HAP-1 (cell line): ENCODE results near the gene ZCCHC7.
"Not testable (repeated sequence)": the region's sequence is repeated elsewhere in the genome, so short reads cannot be mapped to it uniquely, and the experiment has no call there.

Experiments
- DNase-seq, 2 experiments: peaks; one replicate each; pipeline ENCODE4 v3.0.0-alpha.2; 2016 to 2020; ENCODE audit warnings: low spot score in 2 of 2
- H3K27me3 ChIP-seq: fragments of 250-450 bp; sonication (Bioruptor Pico); 2 replicates; pipeline ENCODE4 v1.5.1; 2020; ENCODE audit warnings: low read depth, mild to moderate bottlenecking, moderate library complexity
- H3K36me3 ChIP-seq: fragments of 250-450 bp; sonication (Bioruptor Pico); replicated peaks from 2 replicates; pipeline ENCODE4 v1.5.1; 2020; ENCODE audit warnings: mild to moderate bottlenecking
- H3K4me1 ChIP-seq: fragments of 250-450 bp; sonication (Bioruptor Pico); 2 replicates; pipeline ENCODE4 v1.5.1; 2020; ENCODE audit warnings: mild to moderate bottlenecking
- H3K4me3 ChIP-seq: fragments of 250-450 bp; sonication (Bioruptor Pico); 2 replicates; pipeline ENCODE4 v1.5.1; 2020; ENCODE audit warnings: mild to moderate bottlenecking, moderate library complexity
- H3K9me3 ChIP-seq: fragments of 250-450 bp; sonication (Bioruptor Pico); 2 replicates; pipeline ENCODE4 v1.5.1; 2020; ENCODE audit warnings: mild to moderate bottlenecking, moderate library complexity
- in situ Hi-C: fragments of 300-500 bp; cut with MboI; formaldehyde crosslinking; loops from 3 replicates; pipeline ENCODE4 v1.14.3; 2020; ENCODE audit warnings: low sequenced_read_pairs, inconsistent platforms, mixed read lengths

ZCCHC7 gene

DNA sequence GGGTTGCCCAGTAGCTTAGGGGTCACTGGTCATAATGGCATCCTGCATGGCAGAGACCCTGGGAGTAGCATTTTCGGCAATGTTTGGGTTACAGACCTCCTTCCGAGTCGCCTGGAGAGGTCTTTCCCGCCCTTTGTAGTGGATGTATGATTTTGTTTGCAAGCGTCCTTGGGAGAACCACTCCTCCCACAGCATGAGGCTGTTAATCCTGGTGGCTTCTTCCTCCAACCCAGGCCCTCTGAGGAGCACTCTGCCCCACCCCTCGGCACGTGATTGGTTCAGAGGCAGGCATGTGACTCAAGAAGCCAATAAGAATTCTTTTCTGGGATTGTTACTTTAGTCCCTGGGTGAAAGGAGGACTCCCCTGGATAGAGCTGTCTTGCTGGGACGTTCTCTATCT, 271.9 kb downstream of the ZCCHC7 start:
- in situ Hi-C loops: no loop called here
- Histone ChIP-seq H3K4me3 (no peak overlapping the region), H3K4me1 (no peaks in the 10 kb centered on the region), H3K27me3 (no peaks in the 10 kb centered on the region), H3K9me3 (no peaks in the 10 kb centered on the region), H3K36me3 (no peaks in the 10 kb centered on the region)
- peak in 1 of 2 experiments; percentile 44 for DNase-seq

GRCh38 chr9:37395229-37395628, 274.9 kb downstream of the ZCCHC7 start:
- no peak for DNase-seq
- Histone ChIP-seq H3K4me3 (no peak overlapping the region), H3K4me1 (no peaks in the 10 kb centered on the region), H3K27me3 (no peaks in the 10 kb centered on the region), H3K36me3 (no peaks in the 10 kb centered on the region), H3K9me3 (no peaks in the 10 kb centered on the region; the same call in 1 of the 2 replicates)
- in situ Hi-C loops: no loop called here

- in situ Hi-C loops: no loop called here
- H3K9me3 ChIP-seq: no peaks in the 10 kb centered on the region; the same call in 1 of the 2 replicates
- no peak for DNase-seq
- H3K4me1 ChIP-seq: no peaks in the 10 kb centered on the region
- H3K36me3 ChIP-seq: no peaks in the 10 kb centered on the region
- H3K4me3 ChIP-seq: no peak overlapping the region
- H3K27me3 ChIP-seq: no peaks in the 10 kb centered on the region
These were observed 275.3 kb downstream of the ZCCHC7 start for GRCh38 chr9:37395663-37396062.

- in situ Hi-C loops, H3K9me3 ChIP-seq, H3K36me3 ChIP-seq, DNase-seq, H3K27me3 ChIP-seq, H3K4me3 ChIP-seq, H3K4me1 ChIP-seq: not testable (repeated sequence)
These were observed 277.6 kb downstream of the ZCCHC7 start for GRCh38 chr9:37397948-37398347.

DNA sequence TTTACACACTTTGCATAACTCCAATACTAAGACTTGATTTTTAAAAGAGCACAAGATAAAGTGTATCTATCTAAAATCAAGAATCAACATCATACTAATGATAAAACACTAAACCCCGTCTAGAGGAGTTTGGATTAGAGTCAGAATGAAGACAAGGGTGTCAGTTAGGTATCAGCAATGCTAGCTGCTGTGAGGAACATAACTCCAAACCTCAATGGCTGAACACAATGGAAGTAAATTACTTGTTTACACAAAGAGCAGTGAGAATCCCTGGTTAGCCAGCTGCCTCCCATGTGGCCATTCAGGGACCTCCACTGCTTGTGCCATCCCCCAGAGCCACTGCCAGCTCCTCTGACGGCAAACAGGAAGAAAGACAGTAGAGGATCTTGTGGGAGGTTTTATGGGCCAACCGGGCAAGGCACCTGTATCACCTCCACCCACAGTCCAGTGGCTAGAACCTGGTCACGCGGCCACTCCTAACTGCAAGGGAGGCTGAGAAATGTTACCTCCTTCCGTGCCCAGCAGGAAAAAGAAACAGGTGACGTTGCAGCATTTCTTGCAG, 278.2 kb downstream of the ZCCHC7 start:
- Histone ChIP-seq H3K36me3 (no peaks in the 10 kb centered on the region), H3K9me3 (no peaks in the 10 kb centered on the region; the same call in 1 of the 2 replicates), H3K27me3 (no peaks in the 10 kb centered on the region), H3K4me1 (no peaks in the 10 kb centered on the region), H3K4me3 (no peak overlapping the region)
- in situ Hi-C loops: no loop called here
- no peak for DNase-seq

DNA sequence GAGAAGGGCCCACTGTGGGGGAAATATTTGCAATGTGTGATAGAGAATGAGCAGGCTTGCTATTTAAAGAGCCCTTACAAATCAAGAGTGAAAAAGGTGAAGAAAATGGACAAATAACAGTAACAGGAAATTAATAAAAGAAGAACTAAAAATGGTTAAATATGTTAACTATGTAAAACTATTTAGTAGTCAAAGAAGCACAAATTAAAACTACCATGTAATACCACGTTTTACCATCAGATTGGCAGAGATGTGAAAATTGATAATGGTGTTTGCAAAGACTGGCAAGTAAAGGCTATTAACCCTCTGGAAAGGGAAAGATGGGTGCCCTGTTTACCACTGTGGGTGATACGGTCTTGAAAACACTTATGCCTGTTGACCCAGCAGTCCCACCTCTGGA, 279.0 kb downstream of the ZCCHC7 start:
- in situ Hi-C loops: no loop called here
- Histone ChIP-seq H3K27me3 (no peaks in the 10 kb centered on the region), H3K36me3 (no peaks in the 10 kb centered on the region), H3K4me3 (no peak overlapping the region), H3K4me1 (no peaks in the 10 kb centered on the region), H3K9me3 (no peaks in the 10 kb centered on the region; the same call in 1 of the 2 replicates)
- DNase-seq: no peak

DNA sequence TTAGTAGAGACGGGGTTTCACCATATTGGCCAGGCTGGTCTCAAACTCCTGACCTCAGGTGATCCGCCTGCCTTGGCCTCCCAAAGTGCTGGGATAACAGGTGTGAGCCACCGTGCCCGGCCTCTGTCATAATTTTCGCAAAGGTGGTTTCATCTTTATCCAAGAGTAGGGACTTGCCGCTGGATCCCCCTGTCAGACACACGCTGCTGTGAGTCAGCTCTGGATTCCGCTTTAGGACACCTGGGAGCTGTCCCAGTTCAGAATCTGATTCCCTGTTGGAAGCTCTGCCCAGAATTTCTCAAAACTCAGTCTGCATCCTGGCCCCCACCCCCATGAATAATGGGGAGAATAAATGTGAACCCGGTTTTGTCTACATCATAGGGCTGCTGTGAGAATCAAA, 284.2 kb downstream of the ZCCHC7 start:
- in situ Hi-C loops: no loop called here
- Histone ChIP-seq H3K9me3 (no peaks in the 10 kb centered on the region), H3K4me1 (no peaks in the 10 kb centered on the region), H3K36me3 (no peaks in the 10 kb centered on the region), H3K27me3 (no peaks in the 10 kb centered on the region), H3K4me3 (no peak overlapping the region)
- no peak for DNase-seq

DNA sequence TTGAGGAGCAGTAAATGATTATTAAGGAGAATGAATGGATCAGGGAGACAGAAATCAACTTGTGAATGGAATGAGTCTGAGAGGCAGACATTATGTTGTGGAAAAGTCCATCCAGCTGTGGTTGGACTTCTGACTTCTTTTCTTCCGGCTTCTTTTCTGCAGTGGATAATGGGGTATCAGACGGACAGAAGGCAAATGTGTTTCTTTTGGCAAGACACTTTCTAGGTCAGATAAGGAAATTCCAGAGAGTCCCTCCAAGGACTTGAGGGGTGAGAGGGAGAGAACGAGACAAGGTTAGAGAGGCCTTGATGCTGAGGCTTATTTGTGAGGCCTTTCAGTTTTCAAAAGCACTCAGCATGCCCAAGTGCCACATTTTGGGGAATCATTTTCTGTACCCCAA, 285.0 kb downstream of the ZCCHC7 start:
- Histone ChIP-seq H3K4me1 (no peaks in the 10 kb centered on the region), H3K9me3 (no peaks in the 10 kb centered on the region), H3K27me3 (no peaks in the 10 kb centered on the region), H3K36me3 (no peaks in the 10 kb centered on the region), H3K4me3 (no peak overlapping the region)
- no peak for DNase-seq
- in situ Hi-C loops: no loop called here

GRCh38 chr9:37405764-37406380, 285.5 kb downstream of the ZCCHC7 start:
- H3K27me3 ChIP-seq: no peaks in the 10 kb centered on the region
- no peak for DNase-seq
- H3K36me3 ChIP-seq: no peaks in the 10 kb centered on the region
- H3K9me3 ChIP-seq: no peaks in the 10 kb centered on the region
- in situ Hi-C loops: no loop called here
- no peaks in the 10 kb centered on the region for H3K4me1 ChIP-seq
- no peak overlapping the region for H3K4me3 ChIP-seq

DNA sequence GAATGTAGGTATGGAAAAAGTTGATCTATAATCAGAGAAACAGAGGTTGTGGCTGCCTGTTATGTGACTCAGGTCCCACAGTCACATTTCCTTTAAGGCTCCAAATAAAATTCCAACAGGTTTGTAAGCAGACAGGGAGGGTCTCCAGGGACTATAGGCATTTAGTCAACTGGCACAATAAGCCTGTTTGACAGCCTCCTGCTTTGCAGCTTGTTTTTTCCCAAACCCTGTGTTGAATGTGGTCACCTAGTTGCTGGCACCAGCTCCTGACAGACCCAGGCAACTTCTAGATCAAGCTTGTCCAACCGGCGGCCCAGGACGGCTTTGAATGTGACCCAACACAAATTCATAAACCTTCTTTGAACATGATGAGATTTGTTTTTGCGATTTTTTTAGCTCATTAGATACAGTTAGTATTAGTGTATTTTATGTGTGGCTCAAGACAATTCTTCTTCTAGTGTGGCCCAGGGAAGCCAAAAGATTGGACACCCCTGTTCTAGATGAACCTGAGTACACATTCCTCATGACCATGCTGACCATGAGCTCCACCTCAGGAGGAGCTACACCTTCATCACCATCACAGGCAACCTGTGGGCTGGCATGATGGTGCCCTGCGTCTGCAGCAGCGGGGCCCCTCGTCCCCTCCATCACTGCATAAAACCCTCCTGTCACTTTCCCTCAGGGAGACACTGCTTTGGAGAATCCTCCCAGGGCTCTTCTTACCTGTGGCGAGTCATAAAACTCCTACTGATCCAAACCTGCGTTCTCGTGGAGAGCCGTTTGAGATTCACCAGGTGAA, 286.4 kb downstream of the ZCCHC7 start:
- in situ Hi-C loops: no loop called here
- no peaks in the 10 kb centered on the region for H3K27me3 ChIP-seq
- no peaks in the 10 kb centered on the region for H3K9me3 ChIP-seq
- no peak for DNase-seq
- no peaks in the 10 kb centered on the region for H3K4me1 ChIP-seq
- H3K4me3 ChIP-seq: no peak overlapping the region
- H3K36me3 ChIP-seq: no peaks in the 10 kb centered on the region

DNA sequence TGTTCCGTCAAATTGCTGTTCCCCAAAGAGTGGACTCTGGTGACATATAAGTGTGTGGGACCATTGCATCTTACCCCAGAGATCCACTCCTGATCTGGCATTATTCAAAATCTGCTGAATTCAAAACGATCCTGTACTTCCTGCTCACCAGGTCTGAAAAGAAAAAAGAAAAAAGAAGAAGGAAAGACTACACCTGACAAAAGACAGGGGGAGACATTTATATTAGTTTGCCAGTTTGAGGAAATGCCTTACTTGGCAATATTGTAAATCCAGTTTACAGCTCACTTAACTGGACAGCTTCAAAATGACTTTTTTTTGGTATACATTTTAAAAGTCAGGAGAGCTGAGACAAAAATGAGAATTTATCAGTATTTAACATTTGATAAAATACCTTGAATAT, 287.1 kb downstream of the ZCCHC7 start:
- DNase-seq: no peak
- Histone ChIP-seq H3K4me3 (no peak overlapping the region), H3K4me1 (no peaks in the 10 kb centered on the region)

More for the DNA sequence above, 287.1 kb downstream of the ZCCHC7 start:
- in situ Hi-C loops: no loop called here
- no peaks in the 10 kb centered on the region for H3K27me3 ChIP-seq
- no peaks in the 10 kb centered on the region for H3K9me3 ChIP-seq
- no peaks in the 10 kb centered on the region for H3K36me3 ChIP-seq
